Measurements from ENCODE around the gene GMPPA.

GRCh38 chr2:219553168-219553417 is 54.4 kb downstream of the GMPPA start:
- no peak for TF ChIP-seq POLR2A (IDR thresholded peaks at IDR 0.05; ENCODE audit: low read length)
- no peak for TF ChIP-seq GATA1 (IDR thresholded peaks at IDR 0.05; ENCODE audit: low read depth, low read length)
